GM21528 (cell line): ENCODE data around the gene AIG1.
"Not testable (repeated sequence)": the region's sequence is repeated elsewhere in the genome, so short reads cannot be mapped to it uniquely, and the experiment has no call there.

Experiments
- ATAC-seq: cut with Tn5 transposase; IDR thresholded peaks from one replicate; pipeline ENCODE4 v1.9.1; 2021; ENCODE audit warnings: mild to moderate bottlenecking, moderate library complexity; ENCODE audit not compliant: unreplicated experiment, low FRiP score

The AIG1 gene

DNA sequence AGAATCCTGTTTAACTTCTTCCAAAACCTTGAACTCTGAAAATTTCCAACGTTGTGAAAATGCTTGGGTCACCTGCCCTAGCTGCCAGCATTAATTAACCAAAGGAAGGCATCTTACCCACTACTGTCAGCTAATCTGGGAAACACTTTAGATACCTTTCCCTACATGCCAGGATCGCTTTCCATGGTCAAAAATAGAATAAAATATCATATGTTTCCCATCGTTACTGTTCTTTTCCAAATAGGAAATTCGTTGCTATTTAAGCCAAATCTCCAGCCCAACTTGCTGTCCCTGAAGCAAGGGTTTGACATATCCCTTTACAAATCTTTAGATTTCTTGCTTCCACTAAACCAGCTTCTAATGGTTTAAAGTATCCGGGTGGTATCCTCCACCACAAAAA, 157.5 kb downstream of the AIG1 start:
- ATAC-seq: no peak

- ATAC-seq: no peak
Measured at GRCh38 chr6:143221698-143222097, 161.0 kb downstream of the AIG1 start.

DNA sequence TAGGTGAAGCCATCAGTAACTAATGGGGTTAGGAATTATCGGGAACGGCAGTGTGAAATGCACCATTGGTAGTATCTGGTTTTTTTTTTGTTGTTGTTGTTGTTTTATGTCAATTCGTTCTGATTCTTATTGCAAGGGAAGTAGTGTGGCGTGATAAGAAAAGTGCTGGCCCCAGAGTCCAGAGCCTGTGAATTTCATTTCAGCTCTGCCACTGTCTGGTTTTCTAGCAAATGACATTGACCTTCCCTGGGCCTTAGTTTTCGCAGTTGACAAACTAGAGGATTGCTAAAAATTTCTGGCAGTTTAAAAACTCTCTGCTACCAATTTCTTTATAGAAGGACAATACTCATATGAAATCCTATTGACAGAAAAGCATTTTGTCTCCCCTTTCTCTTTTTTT, 161.6 kb downstream of the AIG1 start:
- no peak for ATAC-seq

DNA sequence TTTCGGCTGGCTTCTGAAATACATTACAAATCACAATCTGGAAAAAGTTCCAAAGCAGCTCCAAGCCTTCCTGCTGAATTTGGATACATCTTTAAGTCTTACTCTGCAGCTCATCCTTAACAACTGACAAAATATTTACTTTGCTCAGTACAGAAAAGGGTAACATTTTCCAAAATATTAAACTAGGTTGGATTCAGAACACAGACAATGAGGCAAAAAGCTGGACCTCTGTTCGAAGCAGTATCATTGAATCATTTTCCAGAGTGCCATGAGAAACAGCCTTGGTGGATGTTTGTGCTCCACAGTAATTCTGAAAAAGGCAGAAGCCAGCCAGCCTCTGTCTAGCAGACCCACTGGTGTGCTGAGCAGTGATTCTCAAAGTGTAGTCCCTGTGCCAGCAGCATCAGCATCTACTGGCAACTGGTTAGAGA, 162.1 kb downstream of the AIG1 start:
- ATAC-seq: no peak

DNA sequence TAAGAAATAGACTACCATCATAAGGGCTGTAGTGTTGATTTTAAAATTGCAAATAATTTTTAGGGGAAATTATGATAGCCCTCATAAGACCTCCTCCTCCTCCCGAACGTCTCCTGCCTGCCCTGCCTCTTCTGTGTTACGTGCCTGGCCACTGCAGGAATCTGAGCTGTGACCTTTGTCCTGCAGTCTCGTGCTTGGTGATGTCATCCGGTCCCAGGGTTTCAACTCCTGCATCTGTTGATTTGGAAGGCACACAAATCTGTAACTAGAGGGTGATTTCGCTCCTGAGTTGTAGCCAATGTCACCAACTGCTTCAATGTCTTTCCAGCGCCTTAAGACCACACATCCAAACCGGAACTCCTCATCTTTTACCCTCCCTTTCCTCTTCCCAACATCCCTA, 163.2 kb downstream of the AIG1 start:
- ATAC-seq: no peak

DNA sequence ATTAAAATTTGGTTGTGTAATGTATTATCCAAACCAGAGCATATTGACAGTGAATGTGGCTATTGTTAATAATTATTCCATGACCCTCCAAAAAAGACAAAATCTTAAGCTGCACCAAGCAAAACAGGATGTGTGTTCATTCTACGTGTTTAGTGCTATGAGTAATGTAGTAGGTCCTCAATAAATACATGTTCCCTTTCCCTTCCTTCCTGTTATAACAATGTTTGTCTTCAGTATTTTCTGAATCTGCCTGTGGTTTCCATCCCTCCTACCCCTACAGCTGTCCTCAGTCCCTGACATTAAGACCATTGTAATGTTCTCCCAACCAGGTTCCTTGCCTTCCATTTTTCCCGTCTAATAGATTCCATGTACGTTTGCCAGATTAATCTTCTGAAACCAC, 163.8 kb downstream of the AIG1 start:
- no peak for ATAC-seq

- ATAC-seq: no peak
Measured at GRCh38 chr6:143225929-143226328, 165.2 kb downstream of the AIG1 start.

GRCh38 chr6:143227675-143228074, 167.0 kb downstream of the AIG1 start:
- no peak for ATAC-seq

DNA sequence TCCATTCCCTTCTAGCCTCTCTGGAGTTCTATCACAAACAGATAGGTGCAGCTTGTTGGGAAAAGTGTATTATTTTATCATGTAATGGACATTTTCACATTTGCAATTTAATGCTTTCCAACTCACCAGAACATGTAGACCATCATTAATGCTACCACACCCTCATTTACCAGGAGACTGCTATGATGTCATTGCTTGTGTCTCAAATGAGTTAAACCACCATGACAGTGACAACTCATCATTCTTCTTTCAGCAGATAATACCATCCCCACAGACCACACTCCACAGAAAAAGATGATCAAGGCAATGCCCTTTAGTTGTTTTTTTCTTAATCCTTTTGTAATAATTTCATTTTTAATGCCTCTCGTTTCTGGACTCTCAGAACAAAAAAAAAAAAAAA, 168.7 kb downstream of the AIG1 start:
- ATAC-seq: no peak

- no peak for ATAC-seq
Measured at GRCh38 chr6:143232849-143233248, 172.2 kb downstream of the AIG1 start.

DNA sequence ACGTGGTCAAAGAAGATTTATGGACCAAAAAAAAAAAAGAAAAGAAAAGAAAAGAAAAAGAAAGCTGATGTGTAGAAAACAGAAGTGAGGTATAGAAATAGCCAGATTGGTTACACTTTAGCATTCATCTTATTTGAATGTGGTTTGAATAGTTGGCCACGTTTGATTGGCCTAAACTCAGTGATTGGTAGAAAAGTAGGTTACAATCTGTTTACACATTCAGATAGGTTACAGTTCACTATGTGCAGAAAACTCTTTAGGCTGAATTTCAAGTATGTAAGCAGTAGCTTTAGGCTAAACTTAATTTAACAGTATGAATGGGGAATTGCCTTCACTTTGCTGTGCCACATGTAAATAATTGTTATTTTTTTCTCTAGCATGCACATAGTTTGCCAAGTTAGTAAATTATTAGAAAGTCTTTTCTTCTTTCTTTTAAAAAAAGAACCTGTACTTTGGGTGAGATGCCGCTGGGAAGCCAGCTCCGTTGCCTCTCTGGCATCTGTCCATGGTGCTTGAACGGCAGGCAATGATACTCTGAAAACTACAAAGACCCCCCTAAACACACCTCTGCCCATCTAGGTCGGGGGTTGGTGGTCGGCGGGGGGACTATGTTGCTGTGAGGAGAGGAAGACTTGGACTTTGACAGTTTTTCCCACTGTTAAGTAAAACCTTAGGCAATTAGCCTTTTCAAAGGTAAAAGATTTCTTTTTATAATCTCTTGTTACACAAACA, 173.0 kb downstream of the AIG1 start:
- ATAC-seq: no peak

DNA sequence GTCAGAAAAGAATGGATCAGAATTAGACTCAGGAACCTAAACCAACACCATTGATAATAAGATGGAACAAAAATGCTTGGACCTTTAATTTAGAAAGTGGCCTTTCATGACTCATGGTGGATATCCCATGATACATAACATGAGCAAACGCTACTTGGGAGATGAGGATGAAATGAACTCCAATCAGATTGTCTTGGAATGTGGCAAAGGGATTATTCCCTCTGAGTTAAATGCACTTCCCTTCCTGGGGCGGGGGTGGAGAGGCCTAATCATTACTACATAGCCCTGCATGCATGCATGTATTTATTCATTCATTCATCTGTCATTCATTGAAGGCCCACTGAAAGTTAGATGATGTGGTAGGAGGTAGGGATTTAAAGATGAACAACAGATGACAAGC, 174.0 kb downstream of the AIG1 start:
- no peak for ATAC-seq

DNA sequence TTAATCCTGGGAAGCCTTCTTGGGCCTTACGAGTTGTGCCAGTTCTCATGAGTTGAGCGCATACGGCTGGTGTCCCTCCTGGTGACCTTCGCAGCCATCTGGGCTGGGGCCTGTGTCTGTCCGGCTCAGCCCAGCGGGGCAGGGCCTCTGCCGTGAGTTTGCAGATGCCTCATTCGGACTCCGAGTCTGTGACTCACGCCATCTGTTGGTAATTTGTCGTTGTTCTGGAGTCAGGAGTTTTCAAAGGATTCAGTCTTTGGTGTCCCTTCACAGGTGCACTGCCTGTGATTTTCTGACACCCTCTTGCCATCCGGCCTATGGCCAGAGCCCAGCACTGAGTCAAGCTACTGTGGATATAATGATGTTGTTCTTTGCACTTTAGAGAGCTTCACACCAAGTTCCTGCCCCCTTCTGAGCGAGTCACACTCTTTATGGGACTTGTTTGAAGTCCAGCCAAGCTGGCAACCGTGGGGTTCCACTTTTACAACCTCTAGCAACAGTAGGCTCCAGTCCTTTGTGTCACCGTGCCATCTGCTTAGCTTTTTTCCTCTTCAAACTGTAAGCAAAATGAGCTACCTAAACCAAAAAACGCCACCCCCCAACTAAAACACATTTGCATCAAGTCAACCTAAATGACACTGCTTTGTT, 175.6 kb downstream of the AIG1 start:
- no peak for ATAC-seq

- ATAC-seq: no peak
Measured at GRCh38 chr6:143238306-143238705, 177.6 kb downstream of the AIG1 start.

GRCh38 chr6:143241111-143241510, 180.4 kb downstream of the AIG1 start:
- no peak for ATAC-seq

DNA sequence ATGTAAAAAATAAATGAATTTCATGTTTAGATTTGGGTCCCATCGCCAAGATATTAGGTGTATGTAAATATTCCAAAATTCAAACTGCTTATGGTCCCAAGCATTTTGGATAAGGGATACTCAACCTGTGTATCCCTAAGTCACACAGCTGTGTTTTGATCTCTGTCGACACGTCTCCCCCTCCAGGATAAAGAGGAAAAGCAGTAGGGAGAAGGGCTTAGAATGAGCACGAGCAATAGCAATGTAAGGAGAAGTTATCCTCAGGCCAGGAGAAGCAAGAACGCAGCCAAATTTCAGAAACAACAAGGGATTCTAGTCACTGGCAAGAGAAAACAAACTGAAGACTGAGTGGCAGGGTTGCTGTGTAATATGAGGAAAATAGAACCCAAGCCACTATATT, 181.2 kb downstream of the AIG1 start:
- ATAC-seq: no peak

- no peak for ATAC-seq
Measured at GRCh38 chr6:143243786-143244185, 183.1 kb downstream of the AIG1 start.

DNA sequence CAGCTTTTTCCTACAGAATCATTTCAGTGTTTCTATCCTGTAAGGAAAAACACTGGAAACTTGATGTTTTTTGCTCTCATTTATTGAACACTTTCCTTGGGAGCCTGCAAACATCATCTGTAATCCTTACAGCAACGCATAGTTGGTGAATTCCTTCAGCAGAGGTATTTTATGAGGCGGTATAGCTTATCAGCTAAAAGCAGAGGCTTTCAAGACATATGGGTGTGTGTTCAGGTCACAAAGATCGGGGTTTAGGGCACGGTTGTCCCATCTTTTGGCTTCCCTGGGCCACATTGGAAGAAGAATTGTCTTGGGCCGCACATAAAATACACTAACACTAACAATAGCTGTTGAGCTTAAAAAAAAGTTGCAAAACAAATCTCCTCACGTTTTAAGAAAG, 185.0 kb downstream of the AIG1 start:
- no peak for ATAC-seq

GRCh38 chr6:143246166-143246775, 185.6 kb downstream of the AIG1 start:
- ATAC-seq: not testable (repeated sequence)

DNA sequence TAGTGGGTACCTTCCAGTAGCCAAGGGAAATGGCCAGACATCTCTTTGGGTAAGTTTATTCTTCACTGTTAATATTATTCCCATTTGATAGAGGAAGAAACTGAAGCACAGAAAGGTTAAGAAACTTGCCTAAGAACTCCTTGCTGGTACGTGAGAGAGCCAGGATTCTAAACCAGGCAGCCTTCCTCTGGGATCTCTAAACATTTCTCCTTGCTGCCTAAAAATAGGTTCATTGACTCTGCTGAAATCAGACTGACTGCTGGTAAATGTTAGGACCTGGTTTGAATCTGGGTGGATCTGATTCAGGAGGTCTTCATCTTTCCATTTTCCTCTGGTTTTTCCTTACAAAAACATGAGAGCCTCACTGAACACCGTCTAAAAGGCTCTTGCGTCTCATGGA, 186.9 kb downstream of the AIG1 start:
- no peak for ATAC-seq

DNA sequence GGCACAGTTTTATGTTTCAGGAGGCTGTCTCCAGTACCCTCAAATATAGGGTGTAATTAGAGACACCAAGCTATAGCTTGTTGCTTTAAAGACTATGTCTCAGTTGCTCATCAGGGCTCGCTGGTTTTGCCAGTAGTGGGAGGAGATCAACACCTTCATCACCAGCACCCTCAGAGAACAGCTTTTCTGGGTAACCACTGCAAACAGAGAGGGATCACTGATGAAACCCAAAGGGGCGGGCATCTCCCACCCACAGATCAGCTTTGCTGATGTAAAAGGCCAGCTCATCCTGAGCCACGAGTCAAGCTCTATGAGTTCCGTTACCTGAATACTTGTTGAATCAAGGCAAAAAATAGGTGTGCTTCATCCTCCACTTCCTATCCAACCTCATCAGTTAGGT, 187.7 kb downstream of the AIG1 start:
- no peak for ATAC-seq

GRCh38 chr6:143251288-143251687, 190.6 kb downstream of the AIG1 start:
- no peak for ATAC-seq
